ENCODE data around the gene RTCA. TPM values are rescaled to one million over a fixed set of nuclear protein-coding genes. Genes with fewer than 3 reads are reported as not detected.
"Not testable (repeated sequence)": the region's sequence is repeated elsewhere in the genome, so short reads cannot be mapped to it uniquely, and the experiment has no call there.

RTCA gene
- total RNA-seq, 1 donor from 2014 or later = 23.7 TPM

- no peak for DNase-seq
Observed at GRCh38 chr1:100261686-100262085, 4.3 kb upstream of the RTCA start.

GRCh38 chr1:100264081-100264480 lies 1.9 kb upstream of the RTCA start:
- not testable (repeated sequence) for DNase-seq

- DNase-seq = peak; percentile 52
Observed at GRCh38 chr1:100265562-100265930, 470 bp upstream of the RTCA start.

DNA sequence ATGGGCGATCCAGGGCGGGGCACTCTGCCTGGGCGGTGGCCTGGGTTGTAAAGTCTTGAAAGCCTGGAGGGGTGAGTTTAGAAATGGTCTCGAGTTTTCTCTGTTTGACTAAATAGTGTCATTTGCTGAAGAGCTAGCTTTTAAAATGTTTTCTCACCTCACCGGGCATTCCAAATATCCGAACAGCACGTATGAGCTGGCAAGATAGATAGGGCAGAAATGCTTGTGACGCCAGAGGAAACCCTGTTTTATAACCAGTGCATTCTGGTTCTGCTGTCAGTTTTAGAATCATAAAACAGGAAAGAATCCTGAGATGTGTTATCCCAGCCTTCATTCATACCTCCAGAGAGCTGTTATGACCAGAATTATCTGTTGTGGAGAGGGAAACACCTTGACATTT lies 725 bp downstream of the RTCA start:
- no peak for DNase-seq

GRCh38 chr1:100267284-100267683 lies 1.3 kb downstream of the RTCA start:
- DNase-seq = no peak

GRCh38 chr1:100268202-100268601 lies 2.2 kb downstream of the RTCA start:
- DNase-seq = no peak

DNA sequence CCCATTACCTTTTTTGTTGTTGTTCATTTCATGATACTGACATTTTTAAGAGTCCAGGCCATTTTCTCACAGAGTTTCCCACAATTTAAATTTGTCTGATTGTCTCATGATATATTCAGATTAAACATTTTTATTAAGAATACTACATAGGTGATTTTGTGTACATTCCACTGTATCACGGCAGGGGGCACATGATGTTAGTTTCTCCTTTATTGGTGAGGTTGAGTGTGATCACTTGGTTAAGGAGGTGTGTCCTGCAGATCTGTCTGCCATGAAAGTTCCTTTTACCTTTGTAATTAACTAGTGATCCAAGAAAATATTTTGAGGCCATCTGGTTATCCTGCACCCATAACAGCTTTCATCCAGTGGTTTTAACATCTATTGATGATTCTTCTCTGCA lies 11.8 kb downstream of the RTCA start:
- no peak for DNase-seq

DNA sequence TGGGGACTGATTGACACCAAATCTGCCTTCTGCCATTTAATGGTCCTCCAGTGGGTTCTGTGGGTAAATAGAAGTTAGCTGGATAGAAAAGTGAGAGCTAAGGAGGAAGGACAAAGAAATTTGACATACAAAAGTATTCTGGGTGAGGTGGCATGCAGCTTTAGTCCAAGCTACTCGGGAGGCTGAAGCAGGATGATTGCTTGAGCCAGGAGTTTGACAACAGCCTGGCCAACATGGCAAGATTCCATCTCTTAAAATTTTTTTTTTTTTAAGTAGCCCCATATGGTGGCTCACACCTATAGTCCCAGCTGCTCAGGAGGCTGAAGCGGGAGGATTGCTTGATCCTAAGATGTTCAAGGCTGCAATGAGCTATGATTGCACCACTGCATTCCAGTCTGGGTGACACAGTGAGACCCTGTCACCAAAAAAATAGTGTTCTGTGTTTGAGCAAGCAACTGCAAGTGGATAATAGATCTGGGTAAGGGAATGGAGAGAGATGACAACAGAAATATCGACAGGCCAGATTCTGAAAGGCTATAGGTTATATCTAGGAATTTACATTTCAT lies 13.4 kb downstream of the RTCA start:
- no peak for DNase-seq

DNA sequence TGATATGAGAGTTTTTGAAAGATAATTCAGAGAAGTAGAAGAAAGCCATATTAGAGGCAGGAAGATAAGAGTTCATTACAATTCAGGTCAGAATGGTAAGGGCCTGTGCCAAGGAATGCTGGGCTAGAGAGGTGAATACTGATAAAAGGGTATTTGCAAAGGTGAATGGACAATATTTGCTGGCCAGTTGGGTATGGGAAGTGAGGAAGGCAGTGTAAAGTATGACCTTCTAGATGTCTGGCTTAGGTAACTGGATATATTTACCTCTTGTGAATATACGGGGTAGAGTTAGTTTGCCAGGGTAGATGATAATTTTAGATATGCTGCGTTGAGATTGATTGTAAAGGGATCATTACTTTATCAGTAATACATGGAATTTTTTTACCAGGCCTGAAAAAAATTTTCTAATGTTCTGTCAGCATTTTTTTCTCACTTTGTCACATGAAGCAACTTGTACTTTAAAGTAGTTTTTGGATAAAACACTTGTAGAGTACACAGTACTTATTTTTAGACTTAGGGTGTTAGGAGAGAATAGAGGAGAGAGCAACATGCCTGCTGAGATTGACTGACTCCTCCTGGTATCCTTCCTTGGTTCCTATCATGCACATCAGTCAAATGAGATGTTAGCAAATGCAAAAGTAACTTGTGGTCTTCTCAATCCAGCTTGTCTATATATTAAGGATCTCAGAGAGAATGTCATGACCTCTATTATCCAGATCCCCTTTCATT lies 14.1 kb downstream of the RTCA start:
- DNase-seq = no peak

- DNase-seq = no peak
Observed at GRCh38 chr1:100284591-100284990, 18.6 kb downstream of the RTCA start.

DNA sequence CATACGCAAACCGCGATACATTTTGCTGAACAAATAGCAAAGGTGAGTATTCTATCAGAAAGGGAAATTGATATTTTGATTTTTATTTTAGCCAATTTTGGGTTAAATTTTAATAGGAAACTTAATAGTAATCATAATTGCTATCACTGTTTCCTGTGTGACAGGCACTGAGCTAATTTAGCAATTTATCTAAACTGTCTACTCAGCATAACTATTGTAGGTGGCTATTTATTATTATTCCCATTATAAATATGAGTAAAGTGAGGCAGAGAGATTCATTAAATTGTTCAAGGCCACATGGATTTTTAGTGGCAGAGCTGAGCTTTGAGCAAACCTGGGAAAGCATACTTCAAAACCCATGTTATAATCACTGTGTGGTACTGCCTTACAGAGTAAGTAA lies 21.1 kb downstream of the RTCA start:
- no peak for DNase-seq

DNA sequence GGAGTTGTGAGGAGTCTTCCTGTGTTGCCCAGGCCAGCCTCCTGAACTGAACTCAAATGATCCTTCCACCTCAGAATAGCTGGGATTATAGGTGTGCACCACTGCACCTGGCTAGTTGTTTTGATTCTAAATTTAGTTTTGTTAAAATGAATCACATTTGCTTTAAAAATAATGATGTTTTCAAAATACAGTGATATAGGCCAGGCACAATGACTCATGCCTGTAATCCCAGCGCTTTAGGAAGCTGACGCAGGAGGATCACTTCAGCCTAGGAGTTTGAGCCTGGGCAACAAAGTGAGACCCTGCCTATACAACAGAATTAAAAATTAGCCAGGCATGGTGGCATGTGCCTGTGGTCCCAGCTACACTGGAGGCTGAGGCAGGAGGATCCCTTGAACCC lies 24.3 kb downstream of the RTCA start:
- DNase-seq = no peak

GRCh38 chr1:100292711-100293110 lies 26.7 kb downstream of the RTCA start:
- no peak for DNase-seq

GRCh38 chr1:100296140-100296539 lies 30.1 kb downstream of the RTCA start:
- no peak for DNase-seq

DNA sequence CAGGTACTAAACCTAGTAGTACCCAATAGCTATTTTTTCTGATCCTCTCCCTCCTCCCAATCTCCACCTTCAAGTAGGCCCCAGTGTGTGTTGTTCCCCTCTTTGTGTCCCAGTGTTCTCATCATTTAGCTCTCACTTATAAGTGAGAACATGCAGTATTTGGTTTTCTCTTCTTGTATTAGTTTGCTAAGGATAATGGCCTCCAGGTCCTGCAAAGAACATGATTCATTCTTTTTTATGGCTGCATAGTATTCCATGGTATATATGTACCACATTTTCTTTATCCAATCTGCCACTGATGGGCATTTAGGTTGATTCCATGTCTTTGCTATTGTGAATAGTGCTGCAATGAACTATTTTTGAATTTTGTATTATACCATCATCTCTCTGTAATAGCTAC lies 31.0 kb downstream of the RTCA start:
- not testable (repeated sequence) for DNase-seq

DNA sequence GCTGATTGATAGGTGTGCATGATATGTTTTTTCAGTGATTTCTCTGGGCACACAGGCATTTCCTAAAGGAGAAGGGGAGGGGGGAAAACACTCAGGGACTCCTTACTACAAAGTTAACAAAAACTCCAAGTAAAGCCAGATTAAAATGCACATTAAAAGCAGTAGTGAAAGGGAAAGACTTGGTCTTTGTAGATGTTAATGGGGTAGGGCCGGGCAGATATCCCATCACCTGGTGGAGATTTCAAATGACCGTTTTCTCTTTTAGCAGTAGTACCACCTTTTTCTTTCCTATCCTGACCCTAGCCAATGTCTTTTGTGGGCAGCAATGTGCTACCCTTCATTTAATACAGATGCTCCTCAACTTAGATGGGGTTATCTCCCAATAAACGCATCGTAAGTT lies 32.5 kb downstream of the RTCA start:
- DNase-seq = no peak

DNA sequence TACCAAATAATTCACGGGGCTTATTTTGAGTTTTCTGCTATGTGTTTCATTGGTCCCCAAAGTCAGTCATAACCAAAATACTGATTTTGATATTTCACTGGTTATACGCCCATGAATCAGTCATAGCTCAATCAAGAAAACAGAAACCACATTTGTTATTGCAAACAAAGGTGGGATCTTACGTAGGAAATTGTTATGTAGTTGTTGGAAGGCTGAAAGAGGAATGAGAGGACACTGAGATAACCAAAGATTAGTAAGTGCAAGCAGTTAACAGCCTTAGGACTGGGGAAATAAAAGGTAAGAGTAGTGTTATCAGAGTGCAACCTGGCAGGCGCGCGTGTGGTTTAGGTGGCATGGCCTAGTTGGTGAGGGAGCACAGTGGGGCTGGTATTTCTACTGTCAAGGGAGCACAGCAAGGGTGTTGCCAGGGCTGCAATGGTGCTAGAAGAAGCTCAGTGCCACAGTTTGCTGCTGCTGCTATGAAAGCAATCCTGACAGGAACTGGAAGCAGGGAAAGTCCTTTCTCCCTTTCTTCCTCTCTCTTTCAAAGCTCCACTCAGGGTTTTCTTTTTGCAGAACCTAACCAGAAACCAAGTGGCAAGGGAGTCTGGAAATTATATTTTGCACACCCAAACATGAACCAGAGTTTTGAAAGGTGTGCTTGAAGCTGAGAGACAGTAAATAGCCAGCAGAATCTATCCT lies 33.7 kb downstream of the RTCA start:
- no peak for DNase-seq

GRCh38 chr1:100300691-100301090 lies 34.7 kb downstream of the RTCA start:
- no peak for DNase-seq

- peak; percentile 28 for DNase-seq
Observed at GRCh38 chr1:100302739-100303138, 36.7 kb downstream of the RTCA start.

DNA sequence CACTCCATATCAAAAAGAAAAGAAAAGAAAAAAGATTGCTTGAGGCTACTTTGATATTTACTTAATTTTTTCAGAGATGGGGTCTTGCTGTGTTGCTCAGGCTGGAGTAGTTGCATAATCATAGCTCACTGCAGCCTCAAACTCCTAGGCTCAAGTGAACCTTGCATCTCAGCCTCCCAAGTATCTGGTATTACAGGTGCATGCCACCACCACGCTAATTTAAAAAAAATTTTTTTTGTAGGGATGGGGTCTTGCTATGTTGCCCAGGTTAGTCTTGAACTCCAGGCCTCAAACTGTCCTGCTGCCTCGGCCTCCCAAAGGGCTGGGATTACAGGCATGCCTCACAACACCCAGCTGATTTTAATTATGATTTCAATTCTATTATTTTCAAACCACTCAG lies 38.2 kb downstream of the RTCA start:
- no peak for DNase-seq

- DNase-seq = no peak
Observed at GRCh38 chr1:100304921-100305320, 38.9 kb downstream of the RTCA start.

DNA sequence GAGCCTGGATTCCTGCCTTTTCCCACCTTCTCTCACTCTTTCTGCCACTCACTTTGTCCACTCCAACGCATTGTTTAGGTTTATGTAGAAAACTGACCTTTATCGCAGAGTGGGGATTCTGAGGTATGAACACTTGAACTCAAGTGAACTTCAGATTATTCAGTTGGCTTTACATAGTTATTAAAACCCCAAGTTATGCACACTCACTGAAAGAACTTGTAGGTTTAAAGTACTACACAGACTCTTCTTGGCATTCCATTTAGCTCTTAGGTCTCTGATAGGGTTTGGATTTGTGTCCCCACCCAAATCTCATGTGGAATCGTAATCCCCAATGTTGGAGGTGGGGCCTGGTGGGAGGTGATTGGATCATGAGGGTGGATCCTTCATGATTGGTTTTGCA lies 39.9 kb downstream of the RTCA start:
- no peak for DNase-seq

DNA sequence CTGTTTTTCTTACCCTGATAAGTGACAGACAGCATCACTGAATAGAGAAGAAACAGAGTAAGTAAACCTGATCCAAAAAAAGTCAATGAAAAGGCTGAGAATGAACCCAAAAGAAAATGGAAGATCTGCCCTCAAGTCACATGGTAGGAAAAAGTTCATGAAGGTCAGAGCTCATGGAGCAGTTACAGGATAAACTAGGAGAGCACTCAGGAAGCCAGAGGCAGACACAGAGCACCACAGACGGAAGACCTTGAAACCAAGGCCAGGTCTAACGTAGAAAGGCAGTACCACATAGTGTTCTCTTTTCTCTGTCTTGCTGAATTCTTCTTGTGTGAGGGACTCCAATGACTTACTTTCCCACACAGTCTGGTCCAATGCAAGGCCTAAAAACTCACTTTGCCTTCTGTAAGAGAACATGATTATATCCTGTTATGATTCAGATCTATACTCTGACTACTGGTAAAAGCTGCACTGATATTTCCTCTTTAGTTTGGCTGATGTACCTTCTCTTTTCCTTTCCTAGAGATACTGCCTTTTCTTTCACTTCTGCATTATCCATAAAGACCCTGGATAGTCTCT lies 40.8 kb downstream of the RTCA start:
- no peak for DNase-seq

DNA sequence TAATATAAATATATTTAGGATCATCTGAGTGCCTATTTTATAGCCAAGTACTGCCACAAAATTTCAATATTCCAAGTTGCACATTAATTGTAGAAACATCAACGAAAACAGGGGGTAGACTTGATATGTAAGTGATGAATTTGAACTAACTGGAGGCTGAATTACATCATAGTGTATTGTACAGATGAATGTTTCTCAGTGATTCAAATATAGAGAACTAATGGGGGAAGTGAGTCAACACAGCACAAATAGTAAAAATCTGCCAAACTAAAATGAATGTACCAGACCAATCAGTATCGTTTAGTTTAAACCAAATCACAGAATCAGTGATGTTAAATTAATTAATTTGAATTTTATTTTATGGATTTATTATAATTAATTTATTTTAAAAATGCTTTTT lies 42.8 kb downstream of the RTCA start:
- DNase-seq = no peak
